GM12878 (cell line): ENCODE results near the gene NUAK1. TPM values are rescaled to one million over a fixed set of nuclear protein-coding genes. Genes with fewer than 3 reads are reported as not detected.

Experiments used
- ATAC-seq: fragments of 200-7000 bp; cut with Tn5 transposase; 3 replicates; pipeline ENCODE4 v1.9.1; 2020; ENCODE audit warnings: mild to moderate bottlenecking, moderate library complexity
- BruUV-seq: library from RNA; stranded (reverse); fragments of 400-500 nt; replicated peaks from 2 replicates; lab custom pipeline; 2021; lab: Mats Ljungman, UMichigan
- CTCF ChIA-PET: fragments of 300-600 bp; sonication (Branson Sonifier 250); formaldehyde crosslinking; extraction: SDS; loops from one replicate; lab custom pipeline; 2021; ENCODE audit warnings: inconsistent platforms; lab: Yijun Ruan, JAX
- POLR2A ChIA-PET: fragments of 350-600 bp; formaldehyde crosslinking; extraction: SDS; loops from one replicate; lab custom pipeline; 2021; ENCODE audit warnings: inconsistent platforms; lab: Charles Lee
- RAD21 ChIA-PET: fragments of 300-600 bp; sonication (Branson Sonifier 250); formaldehyde crosslinking; loops from one replicate; lab custom pipeline; 2023; ENCODE audit warnings: antibody characterized with exemption; ENCODE audit not compliant: unreplicated experiment; lab: Charles Lee
- SMC1A ChIA-PET: fragments of 300-600 bp; sonication (Branson Sonifier 250); formaldehyde crosslinking; loops from one replicate; lab custom pipeline; 2023; ENCODE audit not compliant: unreplicated experiment, uncharacterized antibody; lab: Charles Lee
- DNase-seq: peaks from one replicate; pipeline ENCODE4 v3.0.0-alpha.2; 2011; ENCODE audit warnings: low read depth, low spot score
- FAIRE-seq: peaks from 3 replicates; lab custom pipeline; 2011; peaks lifted over from hg19 to GRCh38; lab: Jason Lieb, UNC
- H2AFZ ChIP-seq: 2 replicates; pipeline ENCODE4 v1.6.0; 2011; ENCODE audit warnings: low read depth, low read length, control low read depth; ENCODE audit not compliant: control insufficient read depth
- H3K27ac ChIP-seq: 2 replicates; pipeline ENCODE4 v1.5.1; 2011; ENCODE audit warnings: control low read depth; ENCODE audit not compliant: control insufficient read depth, insufficient read depth
- H3K27me3 ChIP-seq, 2 experiments: replicated peaks in 1 of 2; 2 replicates each; pipeline versions ENCODE4 v1.6.0 to v1.6.1; 2011; ENCODE audit warnings: low read length in 1 of 2; ENCODE audit not compliant: control insufficient read depth in 2 of 2, insufficient read depth in 2 of 2
- H3K36me3 ChIP-seq, 2 experiments: 2 replicates each; pipeline ENCODE4 v1.5.1; 2011; ENCODE audit warnings: low read length in 1 of 2; ENCODE audit not compliant: control insufficient read depth in 2 of 2, insufficient read depth in 2 of 2
- H3K4me1 ChIP-seq: 2 replicates; pipeline ENCODE4 v1.6.1; 2011; ENCODE audit warnings: mild to moderate bottlenecking, low read length, moderate library complexity, mixed read lengths; ENCODE audit not compliant: control insufficient read depth, insufficient read depth
- H3K4me2 ChIP-seq: 2 replicates; pipeline ENCODE4 v1.6.0; 2011; ENCODE audit warnings: control low read depth; ENCODE audit not compliant: control insufficient read depth, insufficient read depth
- H3K4me3 ChIP-seq: fragments of 200-600 bp; sonication (generic); 2 replicates; pipeline ENCODE4 v1.5.1; 2016
- H3K79me2 ChIP-seq: 2 replicates; pipeline ENCODE4 v1.6.0; 2011; ENCODE audit warnings: low read length; ENCODE audit not compliant: control insufficient read depth, insufficient read depth
- H3K9ac ChIP-seq: 2 replicates; pipeline ENCODE4 v1.8.0; 2011; ENCODE audit warnings: low read length, control low read depth, mixed read lengths; ENCODE audit not compliant: control insufficient read depth, insufficient read depth
- H3K9me3 ChIP-seq: replicated peaks from 3 replicates; pipeline ENCODE4 v1.5.1; 2011; ENCODE audit warnings: mild to moderate bottlenecking, low read length; ENCODE audit not compliant: control insufficient read depth, insufficient read depth
- H4K20me1 ChIP-seq: 2 replicates; pipeline ENCODE4 v1.6.0; 2011; ENCODE audit not compliant: control insufficient read depth, insufficient read depth
- BCL3 ChIP-seq: IDR thresholded peaks from 2 replicates; pipeline ENCODE4 v1.6.1; 2011; ENCODE audit warnings: borderline replicate concordance, low read depth, mild to moderate bottlenecking, moderate library complexity, low read length; ENCODE audit not compliant: insufficient read depth, poor library complexity, severe bottlenecking
- EP300 ChIP-seq, 2 experiments: fragments of 150-350 bp in 1 of 2; IDR thresholded peaks; 2 replicates each; pipeline ENCODE4 v1.6.1; 2011 to 2012; ENCODE audit warnings: low read depth in 2 of 2, low read length in 2 of 2, borderline replicate concordance in 1 of 2, improper control_type of control experiment in 1 of 2, inconsistent platforms in 1 of 2; ENCODE audit not compliant: control insufficient read depth in 1 of 2
- ESRRA ChIP-seq: IDR thresholded peaks from 2 replicates; pipeline ENCODE4 v1.6.1; 2012; ENCODE audit warnings: mild to moderate bottlenecking, low read length, improper control_type of control experiment
- EZH2 ChIP-seq: IDR thresholded peaks from 2 replicates; pipeline ENCODE4 v1.6.1; 2012; ENCODE audit warnings: low read depth, mild to moderate bottlenecking, control low read depth, inconsistent platforms, low read length, borderline replicate concordance; ENCODE audit not compliant: control insufficient read depth
- SUPT20H ChIP-seq: IDR thresholded peaks from 2 replicates; pipeline ENCODE4 v1.6.1; 2011; ENCODE audit warnings: low read depth, mild to moderate bottlenecking, low read length, moderate library complexity, borderline replicate concordance; ENCODE audit not compliant: control insufficient read depth
- WGBS: methylation state at CpG from one replicate; pipeline ENCODE4 v1.1.6; 2016; ENCODE audit warnings: low lambda C conversion rate; ENCODE audit not compliant: insufficient replicate concordance, insufficient coverage; ENCODE audit errors: missing lambda C conversion rate; 5-methylcytosine and 5-hydroxymethylcytosine counted together
- in situ Hi-C: fragments of 300-500 bp; cut with MboI; formaldehyde crosslinking; loops from 9 replicates; pipeline ENCODE4 v1.14.3; 2018; ENCODE audit warnings: mixed read lengths
- intact Hi-C: fragments of 100-400 bp; cut with micrococcal nuclease; formaldehyde crosslinking; loops from one replicate; pipeline ENCODE4 v1.14.2; 2022; ENCODE audit not compliant: unreplicated experiment
- polyA plus RNA-seq, 11 experiments: library from polyadenylated mRNA; depleted of rRNA in 4 of 11; unstranded in 6 of 11; stranded (reverse) in 5 of 11; fragments of >200 nt; fragmentation: Nextera tagmentation in 4 of 11; fragmentation: Illumina TruSeq in 1 of 11; extraction: Ambion mirVana in 4 of 11; extraction: Trizol in 1 of 11; gene quantifications; 1 replicate in 1 of 11; 2 replicates in 10 of 11; pipeline versions ENCODE4 v1.2.1 to v1.2.3, GENCODE V29; 2011 to 2016; ENCODE audit warnings: inconsistent platforms in 2 of 11, missing spikeins in 2 of 11, low read depth in 1 of 11
- total RNA-seq, 4 experiments: library from RNA; depleted of rRNA in 3 of 4; stranded (reverse); fragments of >200 nt in 3 of 4; fragmentation: Illumina TruSeq in 1 of 4; extraction: Trizol in 1 of 4; gene quantifications; 2 replicates each; pipeline versions ENCODE4 v1.2.1 to v1.2.3, GENCODE V29; 2013 to 2021

Gene NUAK1
- total and polyA plus RNA-seq, 10 of the 15 experiments (the other 5 are each of a cell fraction or from before 2014, with no cell fraction given) = 0.03 to 0.42 (median 0.08) TPM; not detected in 2

GRCh38 chr12:106137530-106138356 lies 1.0 kb downstream of the NUAK1 start:
- FAIRE-seq = no peak
- H3K9me3 ChIP-seq = no peaks in the 10 kb centered on the region; the same call in 2 of the 3 replicates
- H2AFZ ChIP-seq = no peak overlapping the region
- no peak overlapping the region for H3K4me3 ChIP-seq
- H3K4me1 ChIP-seq = no peaks in the 10 kb centered on the region
- H3K27ac ChIP-seq = no peak overlapping the region
- no peaks in the 10 kb centered on the region; the same call in 1 of the 2 replicates for H4K20me1 ChIP-seq
- no TSS peak for BruUV-seq
- RAD21 ChIA-PET = interaction anchor here (1.0 to 2.8 kb wide), 5 partner anchors 38 to 870 kb away, joined by 3 to 19 read pairs (median 5); no protein-coding TSS in a partner anchor
- SMC1A ChIA-PET = interaction anchor here (0.9 to 4.2 kb wide), 3 partner anchors 11 to 717 kb away, joined by 3 to 48 read pairs (median 8); no protein-coding TSS in a partner anchor
- H3K4me2 ChIP-seq = no peak overlapping the region
- CTCF ChIA-PET = interaction anchor here (1.0 to 5.4 kb wide), 9 partner anchors 8 to 719 kb away, joined by 3 to 84 read pairs (median 6); no protein-coding TSS in a partner anchor
- no peaks in the 10 kb centered on the region for H3K36me3 ChIP-seq
- no peak for DNase-seq
- H3K79me2 ChIP-seq = no peaks in the 10 kb centered on the region
- 10% methylated on average over 19 of the region's 20 CpGs for WGBS
- intact Hi-C loops = loop anchor here (10.0 kb wide), 1 partner anchor 183 kb away; no protein-coding TSS in a partner anchor
- no peak overlapping the region for H3K9ac ChIP-seq
- H3K27me3 ChIP-seq = peaks cover 7 to 27% of the 10 kb centered on the region in 2 experiments
- ATAC-seq = no peak
- POLR2A ChIA-PET = no interaction called here
- in situ Hi-C loops = no loop called here
- TF ChIP-seq EP300 (IDR thresholded peaks at IDR 0.05; ENCODE audit: borderline replicate concordance in 1 of 2, control insufficient read depth in 1 of 2, low read depth in 2 of 2, low read length in 2 of 2) (no peak), BCL3 (no peak), SUPT20H (no peak), ESRRA (no peak), EZH2 (0 out of 2 replicates have a peak, but pooled peaks have one; percentile 28)
